Renal cortex interstitium (tissue), 11 donors: ENCODE results near the gene PUS10. TPM values are rescaled to one million over a fixed set of nuclear protein-coding genes. Genes with fewer than 3 reads are reported as not detected.
A peak's percentile ranks its signal among the peaks of the same experiment; 100 is the strongest.
"Not testable (repeated sequence)": the region's sequence is repeated elsewhere in the genome, so short reads cannot be mapped to it uniquely, and the experiment has no call there.

Source experiments
- DNase-seq, 11 donors: peaks; one replicate each; pipeline ENCODE4 v3.0.0-alpha.2; 2013; ENCODE audit warnings: low read depth in 9 of 11, low spot score in 4 of 11; ENCODE audit errors: extremely low read depth in 1 of 11
- polyA plus RNA-seq, 3 donors: library from polyadenylated mRNA; unstranded; fragments of 120-200 nt; gene quantifications; one replicate each; pipeline ENCODE4 v1.2.1, GENCODE V29; 2013; ENCODE audit not compliant: insufficient read length in 3 of 3

Gene PUS10
- polyA plus RNA-seq, 3 donors = 8.6 to 13.8 (median 10.8) TPM

- peak; percentile 54 to 89 (median 76) for DNase-seq
Measured at GRCh38 chr2:61017003-61017555, 976 bp downstream of the PUS10 start.

DNA sequence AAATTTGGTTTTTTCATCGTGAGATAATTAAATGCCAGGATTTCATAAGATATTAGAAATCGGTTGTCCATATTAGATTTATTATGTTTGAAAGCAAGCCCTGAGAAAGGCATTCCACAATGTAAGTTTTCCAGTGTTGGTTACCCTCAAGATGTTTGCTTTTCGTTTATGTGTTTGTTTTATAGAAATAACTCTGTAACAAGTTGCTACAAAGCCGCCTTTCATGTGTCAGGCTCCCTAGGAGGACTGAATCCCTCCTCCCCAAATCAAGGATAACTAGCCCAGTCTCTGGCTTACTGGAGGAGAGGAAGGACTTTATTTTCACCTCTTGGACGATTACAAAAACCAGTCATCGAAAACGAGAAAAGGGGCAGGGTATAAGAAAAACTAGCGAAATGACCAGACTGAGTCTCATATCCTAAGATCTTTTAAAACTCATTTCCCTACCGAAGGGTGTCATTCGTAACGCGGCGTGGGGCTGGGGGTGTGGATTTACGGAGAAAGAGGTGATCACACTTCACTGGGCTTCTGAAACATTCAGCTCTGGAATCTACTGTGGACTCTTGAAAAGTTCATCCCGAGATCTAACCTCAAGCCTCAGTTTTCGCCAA, 1.6 kb downstream of the PUS10 start:
- DNase-seq = peak in 3 of 11 donors; percentile 1 to 9 (median 4)

- DNase-seq = no peak
Measured at GRCh38 chr2:61015976-61016375, 2.1 kb downstream of the PUS10 start.

DNA sequence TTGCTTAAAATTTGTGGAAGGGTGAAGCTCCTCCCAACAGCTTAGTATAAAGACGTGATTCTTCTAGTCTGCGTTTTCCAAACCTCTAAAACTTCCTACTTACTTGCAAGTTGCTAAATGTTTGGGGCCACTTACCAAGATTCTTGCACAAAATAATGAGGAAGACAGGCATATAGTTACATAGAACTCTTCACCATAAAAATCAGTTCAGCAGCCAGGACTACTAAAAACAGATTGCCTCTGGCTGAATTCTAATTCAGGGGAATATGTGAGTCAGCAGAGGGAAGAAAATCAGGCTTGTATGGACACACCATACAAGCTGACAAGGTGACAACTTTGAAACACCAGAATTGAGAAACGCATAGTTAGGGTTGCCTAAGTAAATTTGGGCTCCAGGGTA, 3.3 kb downstream of the PUS10 start:
- no peak for DNase-seq

- DNase-seq = no peak
Measured at GRCh38 chr2:61013382-61013781, 4.7 kb downstream of the PUS10 start.

GRCh38 chr2:61012303-61012702, 5.8 kb downstream of the PUS10 start:
- DNase-seq = not testable (repeated sequence)

DNA sequence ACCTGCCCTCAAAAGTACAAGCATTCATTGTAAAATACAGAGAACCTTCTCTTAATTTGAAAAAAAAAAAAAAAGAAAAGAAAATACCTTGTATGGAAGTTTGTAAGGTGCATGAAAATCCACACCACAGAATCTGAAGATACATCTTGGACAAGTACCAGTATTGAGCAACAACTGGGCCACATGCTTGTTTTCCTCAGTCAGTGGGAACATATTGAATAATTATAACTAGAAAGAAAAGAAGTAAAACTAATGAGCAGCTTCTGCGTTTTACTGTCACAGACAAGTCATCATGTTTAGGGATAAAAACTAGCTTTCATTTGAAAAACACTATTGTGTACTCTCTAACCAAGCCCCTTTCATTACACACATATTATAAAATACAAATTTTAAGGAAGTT, 6.4 kb downstream of the PUS10 start:
- no peak for DNase-seq

DNA sequence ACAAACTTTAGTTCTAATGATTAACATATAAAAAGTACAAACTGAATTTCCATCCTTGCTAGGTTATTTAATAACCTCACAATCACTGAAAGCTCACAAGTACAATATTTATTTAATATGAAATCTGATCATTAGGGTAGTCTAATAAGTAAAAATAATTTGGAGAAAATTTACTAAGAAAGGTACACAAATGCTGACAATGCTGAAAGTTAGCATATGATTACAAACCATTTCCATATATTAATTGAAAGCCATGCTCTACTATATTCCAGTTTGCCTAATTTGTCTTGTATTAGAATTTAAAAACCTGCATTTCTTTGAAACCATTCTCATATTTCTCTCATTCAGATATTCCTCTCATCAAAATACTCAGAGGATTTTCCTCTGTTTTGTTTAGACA, 8.7 kb downstream of the PUS10 start:
- DNase-seq = no peak

DNA sequence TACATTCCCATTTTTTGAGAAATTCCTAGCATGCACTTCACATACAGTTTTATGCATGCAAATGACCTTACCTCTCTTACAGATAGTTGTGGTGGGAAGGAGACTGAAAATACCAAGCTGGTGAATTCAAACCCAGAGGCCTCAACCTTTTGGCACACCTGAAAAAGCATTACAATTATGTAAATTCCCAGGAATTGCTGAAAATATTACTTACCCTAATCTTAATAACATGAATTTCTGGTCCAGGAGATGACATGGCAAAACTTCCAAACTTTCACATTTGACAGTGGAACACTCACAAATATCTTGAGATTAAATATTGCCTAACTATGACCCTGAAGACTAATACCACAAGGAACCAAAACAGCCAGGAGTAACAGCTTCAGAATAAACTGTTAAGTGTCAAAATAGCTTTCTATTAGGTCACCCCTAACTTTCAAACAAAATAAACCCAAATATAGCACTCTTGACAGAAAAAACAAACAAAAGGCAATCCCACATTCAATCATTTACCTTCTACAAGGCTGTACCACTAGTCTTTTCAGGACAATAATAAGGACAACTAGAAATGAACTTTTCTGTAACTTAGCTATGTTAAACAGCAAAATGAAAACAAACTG, 11.5 kb downstream of the PUS10 start:
- DNase-seq = no peak

- DNase-seq = no peak
Measured at GRCh38 chr2:61005736-61006135, 12.3 kb downstream of the PUS10 start.

- DNase-seq = peak in 4 of 11 donors; percentile 20 to 38 (median 22)
Measured at GRCh38 chr2:60998628-60999545, 19.2 kb downstream of the PUS10 start.

GRCh38 chr2:60994131-60994530, 23.9 kb downstream of the PUS10 start:
- no peak for DNase-seq

GRCh38 chr2:60992985-60993392, 25.1 kb downstream of the PUS10 start:
- DNase-seq = no peak

DNA sequence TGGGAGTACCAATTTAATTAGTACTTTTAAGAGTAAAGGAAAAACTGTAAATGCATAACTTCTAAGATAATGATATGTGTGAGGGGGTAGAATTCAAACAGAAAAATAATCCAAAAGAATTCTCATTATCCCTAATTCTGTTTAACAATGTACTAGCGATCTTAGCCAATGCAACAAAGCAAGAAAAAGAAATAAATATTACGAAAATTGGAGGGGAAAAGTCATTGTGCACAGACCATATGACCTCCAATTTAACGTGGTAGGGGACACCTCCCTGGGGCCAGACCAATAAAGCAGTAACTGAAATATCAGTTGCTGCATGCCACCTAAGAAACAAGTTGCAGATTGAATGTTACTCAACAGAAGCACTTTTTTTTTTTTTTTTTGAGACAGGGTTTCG, 26.4 kb downstream of the PUS10 start:
- DNase-seq = no peak

- no peak for DNase-seq
Measured at GRCh38 chr2:60989259-60989658, 28.8 kb downstream of the PUS10 start.

GRCh38 chr2:60987656-60988055, 30.4 kb downstream of the PUS10 start:
- DNase-seq = not testable (repeated sequence)

GRCh38 chr2:60987041-60987440, 31.0 kb downstream of the PUS10 start:
- DNase-seq = no peak

GRCh38 chr2:60984720-60985119, 33.3 kb downstream of the PUS10 start:
- no peak for DNase-seq

GRCh38 chr2:60982066-60982465, 36.0 kb downstream of the PUS10 start:
- DNase-seq = not testable (repeated sequence)
